IMR-90 (cell line): ENCODE measurements around the gene RBP2. TPM values are rescaled to one million over a fixed set of nuclear protein-coding genes. Genes with fewer than 3 reads are reported as not detected.

ENCODE experiments used
- ATAC-seq: fragments of 200-7000 bp; cut with Tn5 transposase; 2 replicates; pipeline ENCODE4 v1.9.1; 2020; ENCODE audit warnings: low read depth, mild to moderate bottlenecking, moderate library complexity
- BruUV-seq: library from RNA; stranded (reverse); fragments of 400-500 nt; replicated peaks from 2 replicates; lab custom pipeline; 2021; lab: Mats Ljungman, UMichigan
- CTCF ChIA-PET: fragments of 300-600 bp; formaldehyde crosslinking; extraction: SDS; loops from one replicate; lab custom pipeline; 2021; ENCODE audit warnings: antibody characterized with exemption; lab: Yijun Ruan, JAX
- POLR2A ChIA-PET: fragments of 300-600 bp; sonication (Branson Sonifier 250); formaldehyde crosslinking; loops from one replicate; lab custom pipeline; 2022; ENCODE audit warnings: antibody characterized with exemption; ENCODE audit not compliant: unreplicated experiment; lab: Charles Lee
- DNase-seq: peaks from one replicate; pipeline ENCODE4 v3.0.0; 2013
- H2AFZ ChIP-seq: replicated peaks from 2 replicates; pipeline ENCODE3; 2013; ENCODE audit warnings: low read length, mild to moderate bottlenecking; ENCODE audit not compliant: poor library complexity
- H2AK5ac ChIP-seq: 2 replicates; pipeline ENCODE4 v1.6.1; 2013; ENCODE audit warnings: low read depth, low read length, inconsistent platforms
- H2AK9ac ChIP-seq: replicated peaks from 2 replicates; pipeline ENCODE3; 2013; ENCODE audit warnings: mild to moderate bottlenecking, low read depth, low read length, moderate library complexity; ENCODE audit not compliant: poor library complexity
- H2BK120ac ChIP-seq: 2 replicates; pipeline ENCODE4 v1.6.1; 2013; ENCODE audit warnings: low read depth, low read length, inconsistent platforms
- H2BK15ac ChIP-seq: 3 replicates; pipeline ENCODE4 v1.6.1; 2013; ENCODE audit warnings: low read depth, low read length, inconsistent platforms
- H2BK20ac ChIP-seq: 2 replicates; pipeline ENCODE4 v1.6.1; 2013; ENCODE audit warnings: low read depth, mild to moderate bottlenecking, inconsistent platforms, low read length, moderate library complexity
- H2BK5ac ChIP-seq: 2 replicates; pipeline ENCODE4 v1.6.1; 2013; ENCODE audit warnings: mild to moderate bottlenecking, low read depth, low read length, inconsistent platforms; ENCODE audit not compliant: poor library complexity, severe bottlenecking
- H3K14ac ChIP-seq: replicated peaks from 2 replicates; pipeline ENCODE4 v1.6.1; 2013; ENCODE audit warnings: low read depth, low read length, inconsistent platforms
- H3K18ac ChIP-seq: 2 replicates; pipeline ENCODE4 v1.6.1; 2013; ENCODE audit warnings: low read depth, low read length, control low read depth
- H3K23ac ChIP-seq: 2 replicates; pipeline ENCODE4 v1.6.1; 2013; ENCODE audit warnings: low read depth, low read length, inconsistent platforms
- H3K27ac ChIP-seq: 2 replicates; pipeline ENCODE4 v1.5.1; 2013; ENCODE audit warnings: mild to moderate bottlenecking, control low read depth, low read length; ENCODE audit not compliant: insufficient read depth
- H3K27me3 ChIP-seq: 2 replicates; pipeline ENCODE4 v1.6.1; 2013; ENCODE audit warnings: low read length; ENCODE audit not compliant: control insufficient read depth, insufficient read depth
- H3K36me3 ChIP-seq: 2 replicates; pipeline ENCODE4 v1.6.1; 2013; ENCODE audit warnings: low read length, mixed read lengths; ENCODE audit not compliant: control insufficient read depth, insufficient read depth
- H3K4ac ChIP-seq: 2 replicates; pipeline ENCODE4 v1.6.1; 2013; ENCODE audit warnings: low read depth, low read length, inconsistent platforms
- H3K4me1 ChIP-seq: 2 replicates; pipeline ENCODE4 v1.6.1; 2013; ENCODE audit warnings: low read length, mixed read lengths; ENCODE audit not compliant: control insufficient read depth, insufficient read depth
- H3K4me2 ChIP-seq: 2 replicates; pipeline ENCODE4 v1.6.1; 2013; ENCODE audit warnings: low read depth, mild to moderate bottlenecking, control low read depth, low read length, moderate library complexity
- H3K4me3 ChIP-seq: 2 replicates; pipeline ENCODE4 v1.5.1; 2013; ENCODE audit warnings: low read depth, mild to moderate bottlenecking, control low read depth, low read length, moderate library complexity; ENCODE audit not compliant: insufficient read depth
- H3K56ac ChIP-seq: 2 replicates; pipeline ENCODE4 v1.6.1; 2013; ENCODE audit warnings: low read length, inconsistent platforms; ENCODE audit not compliant: insufficient read depth; ENCODE audit errors: extremely low read depth
- H3K79me1 ChIP-seq, 2 experiments: 2 replicates each; pipeline ENCODE4 v1.6.1; 2013; ENCODE audit warnings: low read length in 2 of 2, inconsistent platforms in 1 of 2, low read depth in 1 of 2
- H3K9ac ChIP-seq: 2 replicates; pipeline ENCODE4 v1.6.1; 2013; ENCODE audit warnings: low read depth, low read length, control low read depth
- H3K9me1 ChIP-seq: 2 replicates; pipeline ENCODE4 v1.6.1; 2013; ENCODE audit warnings: low read length, inconsistent platforms; ENCODE audit not compliant: insufficient read depth
- H3K9me3 ChIP-seq: 2 replicates; pipeline ENCODE4 v1.6.1; 2013; ENCODE audit warnings: low read length; ENCODE audit not compliant: control insufficient read depth, insufficient read depth
- H4K20me1 ChIP-seq: 2 replicates; pipeline ENCODE4 v1.6.1; 2013; ENCODE audit warnings: low read length, inconsistent platforms; ENCODE audit not compliant: insufficient read depth
- H4K5ac ChIP-seq: 2 replicates; pipeline ENCODE4 v1.6.1; 2013; ENCODE audit warnings: mild to moderate bottlenecking, low read depth, low read length, control low read depth
- H4K8ac ChIP-seq, 2 experiments: 2 replicates each; pipeline ENCODE4 v1.6.1; 2013; ENCODE audit warnings: low read depth in 2 of 2, low read length in 2 of 2, control low read depth in 1 of 2, inconsistent platforms in 1 of 2
- H4K91ac ChIP-seq: 2 replicates; pipeline ENCODE4 v1.6.1; 2013; ENCODE audit warnings: low read depth, low read length, inconsistent platforms; ENCODE audit not compliant: insufficient read depth
- BHLHE40 ChIP-seq: fragments of 150-350 bp; IDR thresholded peaks from 2 replicates; pipeline ENCODE4 v1.6.1; 2016; ENCODE audit warnings: mild to moderate bottlenecking, low read depth, low read length
- CEBPB ChIP-seq: IDR thresholded peaks from 2 replicates; pipeline ENCODE4 v1.6.1; 2012; ENCODE audit warnings: low read depth, low read length, improper control_type of control experiment
- CHD1 ChIP-seq: IDR thresholded peaks from 2 replicates; pipeline ENCODE4 v1.6.1; 2012; ENCODE audit warnings: low read depth, low read length, improper control_type of control experiment
- FOS ChIP-seq: fragments of 150-350 bp; IDR thresholded peaks from 2 replicates; pipeline ENCODE4 v1.6.1; 2016; ENCODE audit warnings: low read depth, low read length
- MAFK ChIP-seq: IDR thresholded peaks from 2 replicates; pipeline ENCODE4 v1.6.1; 2012; ENCODE audit warnings: low read depth, low read length, improper control_type of control experiment
- MAZ ChIP-seq: IDR thresholded peaks from 2 replicates; pipeline ENCODE4 v1.6.1; 2012; ENCODE audit warnings: low read depth, mild to moderate bottlenecking, low read length, improper control_type of control experiment, moderate library complexity, borderline replicate concordance
- MXI1 ChIP-seq: IDR thresholded peaks from 2 replicates; pipeline ENCODE4 v1.6.1; 2012; ENCODE audit warnings: low read depth, mild to moderate bottlenecking, low read length, moderate library complexity, borderline replicate concordance
- NFE2L2 ChIP-seq: fragments of 150-350 bp; IDR thresholded peaks from 2 replicates; pipeline ENCODE4 v1.6.1; 2016; ENCODE audit warnings: low read depth, mild to moderate bottlenecking, low read length
- POLR2A ChIP-seq: IDR thresholded peaks from 2 replicates; pipeline ENCODE4 v1.6.1; 2012; ENCODE audit warnings: mild to moderate bottlenecking, low read depth, low read length
- RAD21 ChIP-seq: IDR thresholded peaks from 2 replicates; pipeline ENCODE4 v1.6.1; 2012; ENCODE audit warnings: low read length, improper control_type of control experiment
- RCOR1 ChIP-seq: IDR thresholded peaks from 2 replicates; pipeline ENCODE4 v1.6.1; 2012; ENCODE audit warnings: mild to moderate bottlenecking, low read length, improper control_type of control experiment; ENCODE audit not compliant: insufficient replicate concordance
- RFX5 ChIP-seq: IDR thresholded peaks from 2 replicates; pipeline ENCODE4 v1.8.0; 2012; ENCODE audit warnings: low read depth, mild to moderate bottlenecking, low read length, moderate library complexity
- WGBS, 2 experiments: methylation state at CpG; one replicate each; pipeline versions ENCODE4 v1.1.5 to v1.1.7; 2013; ENCODE audit warnings: missing lambda C conversion rate in 2 of 2; ENCODE audit not compliant: insufficient read length in 1 of 2; ENCODE audit errors: extremely low coverage in 2 of 2; 5-methylcytosine and 5-hydroxymethylcytosine counted together
- dilution Hi-C: fragments of 300-500 bp; cut with HindIII; formaldehyde crosslinking; loops from one replicate; pipeline ENCODE4 v1.14.3; 2018; ENCODE audit warnings: low sequenced_read_pairs; ENCODE audit not compliant: unreplicated experiment
- in situ Hi-C: fragments of 300-500 bp; cut with MboI; formaldehyde crosslinking; loops from 3 replicates; pipeline ENCODE4 v1.14.3; 2019; ENCODE audit warnings: low sequenced_read_pairs, inconsistent platforms, mixed read lengths
- intact Hi-C: fragments of 100-400 bp; cut with micrococcal nuclease; formaldehyde crosslinking; loops from 2 replicates; pipeline ENCODE4 v1.10.0; 2022
- polyA plus RNA-seq, 3 experiments: library from polyadenylated mRNA; depleted of rRNA; stranded (reverse); fragments of >200 nt; gene quantifications; 2 replicates each; pipeline ENCODE4 v1.2.3, GENCODE V29; 2012; ENCODE audit warnings: low replicate concordance in 1 of 3
- total RNA-seq: library from RNA; depleted of rRNA; stranded (reverse); fragments of >200 nt; gene quantifications from 2 replicates; pipeline ENCODE4 v1.2.3, GENCODE V29; 2012
- TF ChIP-seq, protein P1 (sequence below): conservative IDR thresholded peaks from 2 replicates; pipeline ENCODE4 v1.5.1; 2012; ENCODE audit warnings: mild to moderate bottlenecking, low read depth, low read length, improper control_type of control experiment
- TF ChIP-seq, protein P2 (sequence below): fragments of 150-350 bp; IDR thresholded peaks from 2 replicates; pipeline ENCODE4 v1.6.1; 2016; ENCODE audit warnings: low read depth, mild to moderate bottlenecking, low read length, moderate library complexity, borderline replicate concordance

The RBP2 gene
- total and polyA plus RNA-seq, 2 of the 4 experiments (the other 2 are of a cell fraction), result not detected

DNA sequence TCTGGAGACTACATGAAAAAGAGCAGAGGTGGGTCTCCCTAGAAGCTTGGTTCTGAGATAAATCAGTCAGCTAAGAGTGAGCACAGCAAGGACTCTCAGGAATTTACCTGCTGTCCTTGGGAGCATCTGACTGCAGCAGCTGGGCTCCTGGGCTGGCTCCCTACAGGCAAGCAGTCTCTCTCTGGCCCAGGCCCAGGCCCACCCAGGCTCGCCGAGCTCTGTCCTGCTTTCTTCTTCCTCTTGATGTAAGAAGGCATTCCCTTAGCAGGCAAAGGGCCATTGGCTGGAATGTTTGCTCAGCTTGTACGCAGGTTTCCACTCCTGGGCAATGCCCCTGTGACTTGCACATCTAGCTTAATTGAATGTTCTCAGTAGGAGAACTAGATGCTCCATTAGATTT lies 4.3 kb upstream of the RBP2 start:
- 40% methylated on average over 1 of the region's 3 CpGs; no CpG with 5 or more reads in 1 of the 2 experiments for WGBS, 2 experiments
- H3K36me3 ChIP-seq, result no peaks in the 10 kb centered on the region
- no peaks in the 10 kb centered on the region for H3K79me1 ChIP-seq
- no peaks in the 10 kb centered on the region for H3K9me1 ChIP-seq
- no peak for ATAC-seq
- ChIA-PET POLR2A (no interaction called here), CTCF (interaction anchor here (0.6 kb wide), 2 partner anchors 326 to 1358 kb away, joined by 3 read pairs; no protein-coding TSS in a partner anchor)
- no peaks in the 10 kb centered on the region for H3K4me1 ChIP-seq
- intact Hi-C loops, result no loop called here
- no peak overlapping the region for H2BK120ac ChIP-seq
- no peak overlapping the region for H2AK9ac ChIP-seq
- no peak overlapping the region for H3K23ac ChIP-seq
- no peaks in the 10 kb centered on the region for H4K20me1 ChIP-seq
- H3K27me3 ChIP-seq, result no peaks in the 10 kb centered on the region
- H3K27ac ChIP-seq, result no peak overlapping the region
- H3K56ac ChIP-seq, result no peak overlapping the region
- H4K91ac ChIP-seq, result no peak overlapping the region
- no peak overlapping the region for H2BK15ac ChIP-seq
- no peak overlapping the region for H3K4ac ChIP-seq
- no peak overlapping the region for H3K9ac ChIP-seq
- H4K8ac ChIP-seq, result no peak overlapping the region
- H2BK20ac ChIP-seq, result no peak overlapping the region
- TF ChIP-seq MXI1, result no peak
- TF ChIP-seq RAD21, result no peak
- no peak for TF ChIP-seq MAZ
- TF ChIP-seq POLR2A, result no peak
- TF ChIP-seq, protein P1, sequence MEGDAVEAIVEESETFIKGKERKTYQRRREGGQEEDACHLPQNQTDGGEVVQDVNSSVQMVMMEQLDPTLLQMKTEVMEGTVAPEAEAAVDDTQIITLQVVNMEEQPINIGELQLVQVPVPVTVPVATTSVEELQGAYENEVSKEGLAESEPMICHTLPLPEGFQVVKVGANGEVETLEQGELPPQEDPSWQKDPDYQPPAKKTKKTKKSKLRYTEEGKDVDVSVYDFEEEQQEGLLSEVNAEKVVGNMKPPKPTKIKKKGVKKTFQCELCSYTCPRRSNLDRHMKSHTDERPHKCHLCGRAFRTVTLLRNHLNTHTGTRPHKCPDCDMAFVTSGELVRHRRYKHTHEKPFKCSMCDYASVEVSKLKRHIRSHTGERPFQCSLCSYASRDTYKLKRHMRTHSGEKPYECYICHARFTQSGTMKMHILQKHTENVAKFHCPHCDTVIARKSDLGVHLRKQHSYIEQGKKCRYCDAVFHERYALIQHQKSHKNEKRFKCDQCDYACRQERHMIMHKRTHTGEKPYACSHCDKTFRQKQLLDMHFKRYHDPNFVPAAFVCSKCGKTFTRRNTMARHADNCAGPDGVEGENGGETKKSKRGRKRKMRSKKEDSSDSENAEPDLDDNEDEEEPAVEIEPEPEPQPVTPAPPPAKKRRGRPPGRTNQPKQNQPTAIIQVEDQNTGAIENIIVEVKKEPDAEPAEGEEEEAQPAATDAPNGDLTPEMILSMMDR, result no peak
- TF ChIP-seq RFX5, result no peak
- no peak for TF ChIP-seq MAFK
- TF ChIP-seq BHLHE40, result no peak
- TF ChIP-seq CHD1, result no peak
- no peak for TF ChIP-seq FOS
- no peak for TF ChIP-seq RCOR1
- no peak for TF ChIP-seq NFE2L2
- TF ChIP-seq, protein P2, sequence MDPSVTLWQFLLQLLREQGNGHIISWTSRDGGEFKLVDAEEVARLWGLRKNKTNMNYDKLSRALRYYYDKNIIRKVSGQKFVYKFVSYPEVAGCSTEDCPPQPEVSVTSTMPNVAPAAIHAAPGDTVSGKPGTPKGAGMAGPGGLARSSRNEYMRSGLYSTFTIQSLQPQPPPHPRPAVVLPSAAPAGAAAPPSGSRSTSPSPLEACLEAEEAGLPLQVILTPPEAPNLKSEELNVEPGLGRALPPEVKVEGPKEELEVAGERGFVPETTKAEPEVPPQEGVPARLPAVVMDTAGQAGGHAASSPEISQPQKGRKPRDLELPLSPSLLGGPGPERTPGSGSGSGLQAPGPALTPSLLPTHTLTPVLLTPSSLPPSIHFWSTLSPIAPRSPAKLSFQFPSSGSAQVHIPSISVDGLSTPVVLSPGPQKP, result no peak
- no peak for TF ChIP-seq CEBPB
- H2BK5ac ChIP-seq, result no peak overlapping the region
- H2AK5ac ChIP-seq, result no peak overlapping the region
- no peak overlapping the region for H3K18ac ChIP-seq
- H3K9me3 ChIP-seq, result no peaks in the 10 kb centered on the region
- no peak for DNase-seq
- no peak overlapping the region for H2AFZ ChIP-seq
- no peak overlapping the region for H3K14ac ChIP-seq
- in situ Hi-C loops, result no loop called here
- H3K4me2 ChIP-seq, result no peak overlapping the region
- no peak overlapping the region for H4K5ac ChIP-seq
- no TSS peak for BruUV-seq
- H3K4me3 ChIP-seq, result no peak overlapping the region
- dilution Hi-C loops, result no loop called here
